H1 (cell line): ENCODE results near the gene AGXT2. TPM values are rescaled to one million over a fixed set of nuclear protein-coding genes. Genes with fewer than 3 reads are reported as not detected.

Experiments used
- BACH1 ChIP-seq: IDR thresholded peaks from 2 replicates; pipeline ENCODE4 v1.6.1; 2012; ENCODE audit warnings: low read length, improper control_type of control experiment
- SUZ12 ChIP-seq: fragments of 200-600 bp; sonication (generic); IDR thresholded peaks from 2 replicates; pipeline ENCODE4 v1.6.1; 2012; ENCODE audit warnings: mild to moderate bottlenecking, inconsistent platforms, low read length, moderate library complexity, mixed read lengths
- TAF1 ChIP-seq: IDR thresholded peaks from 2 replicates; pipeline ENCODE4 v1.6.1; 2011; ENCODE audit warnings: mild to moderate bottlenecking, low read depth, low read length
- polyA plus RNA-seq, 7 experiments: library from polyadenylated mRNA; depleted of rRNA in 3 of 7; stranded (reverse) in 5 of 7; unstranded in 2 of 7; fragments of >200 nt in 5 of 7; fragments of 200-250 nt in 2 of 7; gene quantifications; 1 replicate in 5 of 7; 2 replicates in 1 of 7; 4 replicates in 1 of 7; pipeline versions ENCODE4 v1.2.1 to v1.2.3, GENCODE V29; 2011 to 2013; ENCODE audit warnings: missing spikeins in 2 of 7, mixed read lengths in 2 of 7
- total RNA-seq: library from RNA; stranded (reverse); fragmentation: NEBNext Ultra II Directional; extraction: Animal tissue kit (Norgen Biotek cat#: 25700); gene quantifications from 2 replicates; pipeline ENCODE4 v1.2.1, GENCODE V29; 2021

AGXT2 gene
- total and polyA plus RNA-seq, 2 of the 8 experiments (the other 6 are each of a cell fraction or from before 2014, with no cell fraction given), result not detected

DNA sequence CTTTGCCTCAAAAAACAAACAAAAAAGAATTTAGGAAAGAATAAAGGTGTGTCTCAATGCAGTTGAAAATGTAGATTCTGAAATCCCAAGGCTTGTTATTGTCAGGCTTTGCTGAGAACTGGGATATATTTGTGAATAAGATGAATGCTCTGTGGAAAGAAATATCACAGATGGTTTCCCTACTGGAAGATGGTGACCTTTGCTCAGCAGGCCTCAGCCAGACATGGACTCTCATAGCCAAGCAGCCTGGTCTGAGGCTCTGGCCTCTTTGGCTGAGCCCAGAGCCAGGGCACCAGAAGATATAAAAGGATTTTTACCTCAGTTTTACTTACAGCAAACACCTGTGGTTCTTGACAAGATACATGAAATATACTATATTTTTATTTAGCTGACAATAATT lies 37.1 kb downstream of the AGXT2 start (continued):
- no peak for TF ChIP-seq BACH1
- TF ChIP-seq TAF1, result no peak
- no peak for TF ChIP-seq SUZ12
- TF ChIP-seq, all 59 proteins: peak for 0
